Esophagus muscularis mucosa (tissue), 3 donors: ENCODE measurements around the gene FILIP1L.

Experiments
- POLR2A ChIP-seq: fragments of 450-650 bp; IDR thresholded peaks from one replicate; pipeline ENCODE4 v1.6.1; 2017; ENCODE audit warnings: antibody characterized with exemption, moderate library complexity, mild to moderate bottlenecking, low read depth
- POLR2AphosphoS5 ChIP-seq, 2 donors: sonication (generic); formaldehyde crosslinking; IDR thresholded peaks; one replicate each; pipeline ENCODE4 v1.6.1; 2017; ENCODE audit warnings: antibody characterized with exemption in 2 of 2
- TF ChIP-seq, protein P1 (sequence below), 3 experiments: fragments of 200-600 bp in 2 of 3; fragments of 450-650 bp in 1 of 3; sonication (generic) in 2 of 3; IDR thresholded peaks; one replicate each; pipeline ENCODE4 v1.5.1; 2017 to 2019; ENCODE audit warnings: antibody characterized with exemption in 3 of 3, mild to moderate bottlenecking in 2 of 3, moderate library complexity in 1 of 3

- TF ChIP-seq, protein P1, sequence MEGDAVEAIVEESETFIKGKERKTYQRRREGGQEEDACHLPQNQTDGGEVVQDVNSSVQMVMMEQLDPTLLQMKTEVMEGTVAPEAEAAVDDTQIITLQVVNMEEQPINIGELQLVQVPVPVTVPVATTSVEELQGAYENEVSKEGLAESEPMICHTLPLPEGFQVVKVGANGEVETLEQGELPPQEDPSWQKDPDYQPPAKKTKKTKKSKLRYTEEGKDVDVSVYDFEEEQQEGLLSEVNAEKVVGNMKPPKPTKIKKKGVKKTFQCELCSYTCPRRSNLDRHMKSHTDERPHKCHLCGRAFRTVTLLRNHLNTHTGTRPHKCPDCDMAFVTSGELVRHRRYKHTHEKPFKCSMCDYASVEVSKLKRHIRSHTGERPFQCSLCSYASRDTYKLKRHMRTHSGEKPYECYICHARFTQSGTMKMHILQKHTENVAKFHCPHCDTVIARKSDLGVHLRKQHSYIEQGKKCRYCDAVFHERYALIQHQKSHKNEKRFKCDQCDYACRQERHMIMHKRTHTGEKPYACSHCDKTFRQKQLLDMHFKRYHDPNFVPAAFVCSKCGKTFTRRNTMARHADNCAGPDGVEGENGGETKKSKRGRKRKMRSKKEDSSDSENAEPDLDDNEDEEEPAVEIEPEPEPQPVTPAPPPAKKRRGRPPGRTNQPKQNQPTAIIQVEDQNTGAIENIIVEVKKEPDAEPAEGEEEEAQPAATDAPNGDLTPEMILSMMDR (IDR thresholded peaks at IDR 0.05): no peak
- TF ChIP-seq POLR2AphosphoS5 (IDR thresholded peaks at IDR 0.05) (no peak), POLR2A (no peak)
Measured at GRCh38 chr3:100022506-100022905, 91.8 kb downstream of the FILIP1L start.
